Parathyroid adenoma (tissue), 2 donors: ENCODE measurements around the gene TEDC1.

Experiments
- H2AFZ ChIP-seq: fragments of 300-600 bp; sonication (generic); one replicate; pipeline ENCODE4 v1.7.0; 2017; ENCODE audit warnings: antibody characterized with exemption, mild to moderate bottlenecking
- H3K27ac ChIP-seq: fragments of 300-600 bp; sonication (generic); one replicate; pipeline ENCODE4 v1.7.0; 2017
- H3K27me3 ChIP-seq: fragments of 300-600 bp; sonication (generic); one replicate; pipeline ENCODE4 v1.7.0; 2017; ENCODE audit warnings: low read length; ENCODE audit not compliant: control insufficient read depth, insufficient read depth
- H3K36me3 ChIP-seq: fragments of 300-600 bp; sonication (generic); one replicate; pipeline ENCODE4 v1.7.0; 2017; ENCODE audit warnings: low read length; ENCODE audit not compliant: control insufficient read depth, insufficient read depth
- H3K4me1 ChIP-seq: fragments of 300-600 bp; sonication (generic); one replicate; pipeline ENCODE4 v1.7.0; 2017; ENCODE audit warnings: control low read depth
- H3K4me2 ChIP-seq: fragments of 300-600 bp; sonication (generic); one replicate; pipeline ENCODE4 v1.7.0; 2017; ENCODE audit warnings: low read length
- H3K4me3 ChIP-seq: fragments of 300-600 bp; sonication (generic); one replicate; pipeline ENCODE4 v1.7.0; 2017; ENCODE audit warnings: low read depth, low read length
- H3K79me2 ChIP-seq: fragments of 300-600 bp; sonication (generic); one replicate; pipeline ENCODE4 v1.7.0; 2017; ENCODE audit warnings: control low read depth
- H3K9ac ChIP-seq: fragments of 300-600 bp; sonication (generic); one replicate; pipeline ENCODE4 v1.7.0; 2017; ENCODE audit warnings: mild to moderate bottlenecking
- H3K9me3 ChIP-seq: fragments of 300-600 bp; sonication (generic); one replicate; pipeline ENCODE4 v1.7.0; 2017; ENCODE audit warnings: low read length; ENCODE audit not compliant: control insufficient read depth
- TF ChIP-seq, protein P1 (sequence below): fragments of 300-600 bp; sonication (generic); IDR thresholded peaks from one replicate; pipeline ENCODE4 v1.7.0; 2017; ENCODE audit warnings: antibody characterized with exemption, mild to moderate bottlenecking
- donor health status: primary hyperparathyroidism.

The TEDC1 gene

DNA sequence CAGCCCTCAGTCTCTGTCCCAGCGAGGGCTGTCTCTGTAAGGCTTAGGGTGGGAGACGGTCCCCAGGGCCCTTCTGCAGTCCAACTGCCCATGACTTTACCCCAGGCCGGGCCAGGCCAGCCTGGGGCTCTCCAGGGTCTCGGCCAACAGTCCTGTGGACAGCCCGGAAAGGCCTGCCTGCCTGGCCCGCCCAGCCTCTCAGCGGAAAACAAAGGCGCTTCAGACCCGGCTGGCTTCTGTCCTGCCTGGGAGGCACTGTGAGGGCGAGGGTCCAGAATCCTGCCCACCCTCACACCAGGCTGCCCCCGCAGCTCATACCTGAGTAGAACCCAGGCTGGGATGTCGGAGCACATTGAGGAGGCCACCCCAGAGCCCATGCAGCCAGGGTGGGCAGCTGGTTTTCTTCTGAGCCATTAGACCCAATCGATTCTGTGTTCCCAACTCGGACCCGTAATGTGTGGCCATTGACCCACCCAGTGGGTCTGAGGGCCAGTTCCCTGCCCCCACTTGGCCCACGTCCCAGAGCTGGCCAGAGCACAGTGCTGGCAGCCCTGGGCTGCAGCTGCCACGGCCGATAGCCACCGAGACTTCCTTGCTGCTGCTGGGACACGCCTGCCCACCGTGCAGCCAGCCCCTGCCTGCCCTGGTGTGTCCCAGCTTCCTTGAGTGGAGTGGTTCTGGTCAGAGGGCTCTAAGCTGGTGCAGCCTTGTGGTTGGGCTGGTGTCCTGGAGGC, 14.8 kb upstream of the TEDC1 start:
- Histone ChIP-seq H3K36me3 (no peaks in the 10 kb centered on the region), H3K4me3 (peak overlapping the region; percentile 52), H3K9ac (no peak overlapping the region), H3K4me1 (peaks cover 20% of the 10 kb centered on the region), H3K4me2 (peak overlapping the region; percentile 57), H3K9me3 (no peaks in the 10 kb centered on the region), H3K79me2 (no peaks in the 10 kb centered on the region), H2AFZ (no peak overlapping the region), H3K27me3 (no peaks in the 10 kb centered on the region), H3K27ac (peak overlapping the region; percentile 75)
- TF ChIP-seq, protein P1, sequence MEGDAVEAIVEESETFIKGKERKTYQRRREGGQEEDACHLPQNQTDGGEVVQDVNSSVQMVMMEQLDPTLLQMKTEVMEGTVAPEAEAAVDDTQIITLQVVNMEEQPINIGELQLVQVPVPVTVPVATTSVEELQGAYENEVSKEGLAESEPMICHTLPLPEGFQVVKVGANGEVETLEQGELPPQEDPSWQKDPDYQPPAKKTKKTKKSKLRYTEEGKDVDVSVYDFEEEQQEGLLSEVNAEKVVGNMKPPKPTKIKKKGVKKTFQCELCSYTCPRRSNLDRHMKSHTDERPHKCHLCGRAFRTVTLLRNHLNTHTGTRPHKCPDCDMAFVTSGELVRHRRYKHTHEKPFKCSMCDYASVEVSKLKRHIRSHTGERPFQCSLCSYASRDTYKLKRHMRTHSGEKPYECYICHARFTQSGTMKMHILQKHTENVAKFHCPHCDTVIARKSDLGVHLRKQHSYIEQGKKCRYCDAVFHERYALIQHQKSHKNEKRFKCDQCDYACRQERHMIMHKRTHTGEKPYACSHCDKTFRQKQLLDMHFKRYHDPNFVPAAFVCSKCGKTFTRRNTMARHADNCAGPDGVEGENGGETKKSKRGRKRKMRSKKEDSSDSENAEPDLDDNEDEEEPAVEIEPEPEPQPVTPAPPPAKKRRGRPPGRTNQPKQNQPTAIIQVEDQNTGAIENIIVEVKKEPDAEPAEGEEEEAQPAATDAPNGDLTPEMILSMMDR: no peak

DNA sequence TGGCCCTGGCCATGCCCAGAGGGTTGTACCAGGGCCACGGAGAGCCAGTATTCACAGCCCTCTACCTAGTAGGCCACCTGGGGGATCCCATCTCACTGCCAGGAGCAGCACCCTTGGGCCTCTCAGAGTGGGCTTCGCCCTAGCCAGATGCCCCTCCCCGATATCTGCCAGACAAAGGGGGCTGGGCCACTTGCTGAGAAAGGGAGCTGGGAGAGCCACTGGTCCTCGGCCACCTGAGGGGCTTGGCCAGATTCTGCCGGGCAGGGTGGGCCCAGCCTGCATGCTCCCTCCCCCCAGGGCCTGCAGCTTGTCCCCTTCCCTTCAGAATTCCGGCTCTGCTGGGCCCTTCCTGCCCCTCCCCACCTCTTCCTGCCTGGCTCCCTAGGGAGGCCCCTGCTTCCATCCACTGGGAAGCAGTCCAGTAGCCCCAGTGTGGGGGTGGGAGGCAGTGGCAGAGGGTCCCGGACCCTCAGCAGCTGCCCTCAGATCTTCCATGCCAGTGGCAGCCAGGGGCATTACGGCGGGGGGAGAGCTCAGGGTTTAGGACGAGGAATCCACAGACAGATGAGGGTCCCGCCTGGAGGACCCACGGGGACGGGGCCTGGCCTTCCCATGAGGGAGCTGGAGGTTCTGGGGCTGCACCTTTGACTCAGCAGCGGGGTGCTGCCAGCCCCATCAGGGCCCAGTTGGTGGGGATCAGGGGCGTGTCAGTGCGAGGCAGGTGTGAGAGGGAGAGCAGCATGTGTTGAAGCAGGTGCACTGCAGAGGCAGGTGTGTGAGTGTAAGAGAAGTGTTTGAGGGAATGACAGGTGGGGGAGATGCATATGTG, 14.0 kb upstream of the TEDC1 start:
- Histone ChIP-seq H3K4me1 (peaks cover 22% of the 10 kb centered on the region), H2AFZ (no peak overlapping the region), H3K36me3 (no peaks in the 10 kb centered on the region), H3K27ac (peak overlapping the region; percentile 75), H3K79me2 (no peaks in the 10 kb centered on the region), H3K4me3 (peak overlapping the region; percentile 30), H3K4me2 (peak overlapping the region; percentile 57), H3K9ac (no peak overlapping the region), H3K9me3 (no peaks in the 10 kb centered on the region), H3K27me3 (no peaks in the 10 kb centered on the region)
- TF ChIP-seq, protein P1: no peak

DNA sequence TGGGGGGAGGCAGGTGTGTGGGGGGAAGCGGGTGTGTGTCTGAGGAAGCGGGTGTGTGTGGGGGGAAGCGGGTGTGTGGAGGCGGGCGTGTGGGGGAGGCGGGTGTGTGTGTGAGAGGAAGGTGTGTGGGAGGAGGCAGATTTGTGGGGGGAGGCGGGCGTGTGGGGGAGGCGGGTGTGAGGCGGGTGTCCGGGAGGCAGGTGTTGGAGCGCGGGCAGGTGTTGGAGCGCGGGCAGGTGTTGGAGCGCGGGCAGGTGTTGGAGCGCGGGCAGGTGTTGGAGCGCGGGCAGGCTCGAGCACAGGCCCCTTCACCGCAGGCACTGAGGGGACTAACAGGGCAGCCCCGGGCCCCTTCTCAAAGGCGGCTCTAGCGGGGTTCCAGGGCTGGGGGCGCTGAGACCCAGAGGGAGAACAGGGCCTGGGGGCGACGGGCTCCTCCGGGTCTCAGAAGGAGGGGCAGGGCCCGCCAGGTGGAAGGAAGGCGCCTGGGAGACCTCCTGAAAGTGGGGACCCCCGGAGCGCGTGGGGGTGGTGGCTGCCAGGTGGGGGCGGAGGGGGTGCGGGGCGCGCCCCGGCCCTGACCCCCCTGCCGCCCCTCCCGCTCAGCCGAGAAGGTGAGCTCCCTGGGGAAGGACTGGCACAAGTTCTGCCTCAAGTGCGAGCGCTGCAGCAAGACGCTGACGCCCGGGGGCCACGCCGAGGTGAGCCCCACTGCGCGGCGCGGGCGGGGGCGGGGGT, 13.2 kb upstream of the TEDC1 start:
- Histone ChIP-seq H3K4me1 (peaks cover 25% of the 10 kb centered on the region), H3K27ac (peak overlapping the region; percentile 75), H3K9me3 (no peaks in the 10 kb centered on the region), H3K4me2 (no peak overlapping the region), H3K4me3 (no peak overlapping the region), H3K9ac (no peak overlapping the region), H3K27me3 (no peaks in the 10 kb centered on the region), H3K79me2 (no peaks in the 10 kb centered on the region), H2AFZ (no peak overlapping the region), H3K36me3 (no peaks in the 10 kb centered on the region)
- TF ChIP-seq, protein P1: no peak

DNA sequence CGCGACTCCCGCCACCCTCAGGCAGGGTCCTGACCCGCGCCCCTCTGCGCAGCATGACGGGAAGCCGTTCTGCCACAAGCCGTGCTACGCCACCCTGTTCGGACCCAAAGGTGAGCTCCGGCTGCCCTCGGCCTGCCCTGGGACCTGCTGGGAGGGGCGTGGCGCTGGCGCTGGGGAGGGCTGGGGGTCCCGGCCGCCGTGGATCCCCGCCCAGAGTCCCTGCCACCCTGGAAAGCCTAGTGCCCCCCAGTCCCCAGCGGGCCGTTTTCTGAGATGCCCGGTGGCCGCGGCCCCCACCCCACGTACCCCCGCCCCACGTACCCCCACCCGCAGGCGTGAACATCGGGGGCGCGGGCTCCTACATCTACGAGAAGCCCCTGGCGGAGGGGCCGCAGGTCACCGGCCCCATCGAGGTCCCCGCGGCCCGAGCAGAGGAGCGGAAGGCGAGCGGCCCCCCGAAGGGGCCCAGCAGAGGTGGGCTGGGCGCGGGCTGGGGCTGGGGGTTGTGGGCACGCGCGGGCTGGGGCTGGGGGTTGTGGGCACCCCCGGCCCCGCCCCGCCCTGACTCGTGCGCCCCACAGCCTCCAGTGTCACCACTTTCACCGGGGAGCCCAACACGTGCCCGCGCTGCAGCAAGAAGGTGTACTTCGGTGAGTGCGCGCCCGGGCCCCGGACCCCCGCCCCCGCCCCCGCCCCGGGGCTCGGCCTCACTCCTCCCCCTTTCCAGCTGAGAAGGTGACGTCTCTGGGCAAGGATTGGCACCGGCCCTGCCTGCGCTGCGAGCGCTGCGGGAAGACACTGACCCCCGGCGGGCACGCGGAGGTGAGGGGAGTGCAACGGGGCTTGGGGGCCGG, 12.4 kb upstream of the TEDC1 start:
- Histone ChIP-seq H3K4me1 (peaks cover 23% of the 10 kb centered on the region), H3K4me3 (no peak overlapping the region), H3K36me3 (no peaks in the 10 kb centered on the region), H3K9me3 (no peaks in the 10 kb centered on the region), H3K79me2 (no peaks in the 10 kb centered on the region), H3K27me3 (no peaks in the 10 kb centered on the region), H2AFZ (no peak overlapping the region), H3K27ac (no peak overlapping the region), H3K9ac (no peak overlapping the region), H3K4me2 (no peak overlapping the region)
- TF ChIP-seq, protein P1: no peak
